Activated naive CD4-positive, alpha-beta T cell treated with anti-CD3 and anti-CD28 coated beads, Interleukin-2, amount 10 ng/mL, durations not matched to agents 7 days and 5 days (primary cell): ENCODE results near the gene DGKD.

Source experiments
- CTCF ChIA-PET: fragments of 350-600 bp; sonication (Branson Sonifier 250); formaldehyde crosslinking; loops from one replicate; lab custom pipeline; 2021; ENCODE audit warnings: antibody characterized with exemption; lab: Charles Lee
- DNase-seq: peaks from one replicate; pipeline ENCODE4 v3.0.0-alpha.2; 2020
- H3K27ac Mint-ChIP-seq: one replicate; pipeline ENCODE4 v1.8.0; 2021; ENCODE audit warnings: mild to moderate bottlenecking, moderate library complexity, mixed read lengths
- H3K27me3 Mint-ChIP-seq: one replicate; pipeline ENCODE4 v1.8.0; 2021; ENCODE audit warnings: mild to moderate bottlenecking, mixed read lengths
- H3K36me3 Mint-ChIP-seq: one replicate; pipeline ENCODE4 v1.8.0; 2021; ENCODE audit warnings: mixed read lengths
- H3K4me1 Mint-ChIP-seq: one replicate; pipeline ENCODE4 v1.8.0; 2021; ENCODE audit warnings: mixed read lengths
- H3K4me3 Mint-ChIP-seq: one replicate; pipeline ENCODE4 v1.8.0; 2021; ENCODE audit warnings: mild to moderate bottlenecking, moderate library complexity, mixed read lengths
- H3K9me3 Mint-ChIP-seq: one replicate; pipeline ENCODE4 v1.8.0; 2021; ENCODE audit warnings: mixed read lengths

The DGKD gene

DNA sequence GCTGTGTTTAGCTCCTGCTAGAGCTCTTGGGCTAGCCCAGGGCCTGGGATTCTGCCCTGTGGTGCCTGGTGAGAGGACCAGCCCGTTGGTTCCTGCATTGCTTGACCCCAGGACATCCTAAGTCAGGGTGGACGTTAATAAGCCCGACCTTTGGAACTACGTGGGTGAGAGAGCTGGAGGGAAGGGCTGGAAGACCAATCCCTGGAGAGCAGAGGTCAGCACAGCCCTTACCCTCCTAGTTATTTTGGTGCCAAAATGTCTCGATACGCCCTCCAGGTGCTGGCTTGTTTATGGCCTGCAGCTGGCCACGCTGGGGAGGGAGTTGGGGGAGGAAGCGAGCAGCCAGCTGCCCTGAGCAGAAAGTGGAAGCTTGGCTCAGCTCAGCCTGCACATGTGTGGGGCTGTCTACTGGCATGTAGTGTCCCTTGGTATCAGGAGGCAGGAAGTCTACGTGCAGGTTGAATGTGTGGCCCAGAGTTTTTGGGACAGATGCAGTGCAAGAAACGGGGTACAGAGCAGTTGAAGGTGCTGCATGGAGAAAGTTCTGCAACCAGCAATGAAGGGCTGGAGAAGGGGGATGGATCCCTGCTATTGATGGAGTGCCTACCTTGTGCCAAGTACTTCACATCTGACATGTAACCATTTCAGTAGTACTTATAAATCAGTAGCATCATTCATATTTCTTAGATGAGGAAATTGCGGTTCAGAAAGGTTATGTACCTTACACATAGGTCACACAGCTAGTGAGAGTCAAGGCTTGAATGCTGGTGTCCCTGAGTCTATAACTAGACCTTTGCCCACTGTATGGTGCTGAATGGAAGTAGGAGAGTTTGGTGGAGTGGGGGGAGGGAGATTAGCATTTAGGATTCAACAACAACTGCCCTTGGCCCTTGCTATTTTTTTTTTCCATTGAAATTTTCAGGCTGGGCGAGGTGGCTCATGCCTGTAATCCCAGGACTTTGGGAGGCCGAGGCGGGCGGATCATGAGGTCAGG, 5.0 kb upstream of the DGKD start:
- Mint-ChIP-seq H3K36me3 (peaks cover 6% of the 10 kb centered on the region), H3K9me3 (no peaks in the 10 kb centered on the region), H3K4me3 (no peak overlapping the region), H3K4me1 (peaks cover 49% of the 10 kb centered on the region), H3K27me3 (peaks cover 50% of the 10 kb centered on the region), H3K27ac (peak overlapping the region; percentile 2)
- DNase-seq, result no peak
- CTCF ChIA-PET, result interaction anchor here (0.7 to 1.4 kb wide), 2 partner anchors 12 to 32 kb away, joined by 3 read pairs; no protein-coding TSS in a partner anchor

DNA sequence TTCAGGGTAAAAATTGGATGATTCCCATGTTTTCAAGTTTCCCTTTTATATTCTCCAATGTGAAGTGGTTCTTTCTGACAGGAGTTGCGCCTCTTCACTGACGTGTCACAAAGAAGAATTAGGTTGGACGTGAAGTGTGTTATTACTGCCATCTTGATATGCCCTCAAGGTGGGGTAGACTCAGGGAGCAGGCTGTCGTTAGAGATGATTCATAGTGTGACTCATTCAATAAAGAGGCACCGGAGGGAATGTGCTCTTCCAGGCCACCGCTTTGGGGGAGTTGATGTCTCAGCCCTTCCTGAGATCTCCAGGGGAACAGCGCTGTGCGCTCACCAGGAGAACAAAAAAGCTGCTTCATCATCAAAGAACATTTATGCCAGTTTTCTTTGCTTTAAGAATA, 3.6 kb upstream of the DGKD start:
- Mint-ChIP-seq H3K27ac (no peak overlapping the region), H3K4me1 (peaks cover 55% of the 10 kb centered on the region), H3K4me3 (no peak overlapping the region), H3K36me3 (peaks cover 12% of the 10 kb centered on the region), H3K27me3 (peaks cover 46% of the 10 kb centered on the region), H3K9me3 (no peaks in the 10 kb centered on the region)
- DNase-seq, result no peak
- CTCF ChIA-PET, result no interaction called here

DNA sequence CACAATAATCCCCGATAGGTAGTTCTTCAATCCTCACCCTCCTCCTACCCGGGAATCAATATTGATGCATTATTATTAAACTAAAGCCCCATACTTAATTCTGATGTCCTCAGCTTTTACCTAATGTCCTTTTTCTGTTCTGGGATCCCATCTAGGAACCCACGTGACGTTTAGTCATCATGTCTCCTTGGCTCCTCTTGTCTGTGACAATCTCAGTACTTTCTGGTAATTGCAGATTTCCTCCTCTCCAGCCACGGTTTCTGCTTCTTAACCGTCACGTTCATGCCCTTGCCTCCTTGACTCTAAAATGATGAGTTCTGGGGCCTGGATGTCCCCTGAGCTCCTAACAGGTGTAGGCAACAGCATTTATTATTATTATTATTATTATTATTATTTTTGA, 2.9 kb upstream of the DGKD start:
- Mint-ChIP-seq H3K4me3 (no peak overlapping the region), H3K4me1 (peaks cover 62% of the 10 kb centered on the region), H3K27ac (no peak overlapping the region), H3K36me3 (peaks cover 19% of the 10 kb centered on the region), H3K27me3 (peaks cover 43% of the 10 kb centered on the region), H3K9me3 (no peaks in the 10 kb centered on the region)
- DNase-seq, result no peak
- CTCF ChIA-PET, result no interaction called here

DNA sequence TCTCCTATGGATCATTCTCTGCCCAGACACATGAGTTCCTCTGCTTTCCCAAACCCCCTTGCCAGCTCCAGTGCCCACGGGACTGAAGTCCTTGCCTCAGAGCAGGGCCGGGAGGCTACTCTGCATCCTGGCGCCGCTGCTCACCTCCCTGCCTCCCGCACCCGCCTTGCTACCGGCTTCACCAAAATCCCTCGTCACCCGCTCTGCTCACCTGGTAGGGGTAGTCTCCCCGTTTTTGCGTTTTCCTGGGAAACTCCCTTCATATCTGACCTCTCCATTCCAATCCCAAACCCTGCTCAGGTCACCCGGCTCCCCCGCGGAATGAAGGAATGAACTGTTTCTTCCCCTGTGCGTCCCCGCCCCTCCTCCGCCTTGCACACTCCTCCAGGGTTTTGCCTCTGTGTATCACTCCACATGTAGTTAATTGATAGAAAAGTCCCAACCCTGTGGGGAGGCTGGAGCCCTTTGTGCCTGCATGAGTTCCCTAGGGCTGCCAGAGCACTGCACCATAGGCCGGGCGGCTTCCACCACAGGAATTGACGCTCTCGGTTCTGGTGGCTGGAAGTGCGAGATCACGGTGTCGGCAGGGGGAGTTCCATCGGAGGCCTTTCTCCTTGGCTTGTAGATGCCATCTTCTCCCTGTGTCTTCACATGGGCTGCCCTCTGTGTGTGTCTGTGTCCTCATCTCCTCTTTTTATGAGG, 2.0 kb upstream of the DGKD start:
- Mint-ChIP-seq H3K4me3 (no peak overlapping the region), H3K9me3 (no peaks in the 10 kb centered on the region), H3K36me3 (peaks cover 28% of the 10 kb centered on the region), H3K27me3 (peaks cover 38% of the 10 kb centered on the region), H3K4me1 (peaks cover 71% of the 10 kb centered on the region), H3K27ac (no peak overlapping the region)
- no peak for DNase-seq
- CTCF ChIA-PET, result no interaction called here

DNA sequence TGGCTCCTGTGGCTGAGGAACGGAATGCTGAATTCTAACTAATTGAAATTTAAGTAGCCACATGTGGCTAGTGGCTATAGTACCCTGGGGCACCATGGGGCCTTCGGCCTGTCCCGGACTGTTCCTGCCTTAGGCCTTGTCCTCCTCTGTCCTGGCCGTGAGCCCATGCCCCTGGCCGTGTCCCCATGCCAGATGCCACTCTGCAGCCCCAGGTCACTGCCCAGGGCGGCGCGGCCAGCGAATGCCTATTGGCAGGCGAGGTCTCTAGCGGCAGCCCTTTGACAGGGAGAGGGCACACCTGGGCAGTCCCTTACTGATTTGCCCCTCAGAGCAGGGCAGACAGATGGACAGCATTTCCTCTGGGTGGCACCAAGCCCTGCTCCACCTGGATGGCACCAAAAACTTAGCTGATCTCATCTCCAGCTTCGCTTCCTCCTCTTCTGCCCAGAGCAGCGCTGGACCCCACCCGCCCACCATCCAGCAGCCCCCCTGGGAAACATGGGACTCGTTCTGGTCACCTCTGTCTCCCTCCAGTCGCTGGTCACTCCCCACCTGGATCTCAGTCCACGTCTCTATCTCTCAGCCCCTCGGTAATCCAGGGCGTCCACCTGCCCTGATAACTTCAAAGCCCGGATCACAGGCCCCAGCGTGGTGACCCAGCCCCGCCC, 1.1 kb upstream of the DGKD start:
- no peak for DNase-seq
- Mint-ChIP-seq H3K27me3 (peaks cover 29% of the 10 kb centered on the region), H3K9me3 (no peaks in the 10 kb centered on the region), H3K4me3 (peak overlapping the region; percentile 73), H3K27ac (peak overlapping the region; percentile 83), H3K4me1 (peaks cover 76% of the 10 kb centered on the region), H3K36me3 (peaks cover 34% of the 10 kb centered on the region)
- CTCF ChIA-PET, result interaction anchor here (0.6 to 1.8 kb wide), 11 partner anchors 10 to 90 kb away, joined by 3 to 11 read pairs (median 3); no protein-coding TSS in a partner anchor

DNA sequence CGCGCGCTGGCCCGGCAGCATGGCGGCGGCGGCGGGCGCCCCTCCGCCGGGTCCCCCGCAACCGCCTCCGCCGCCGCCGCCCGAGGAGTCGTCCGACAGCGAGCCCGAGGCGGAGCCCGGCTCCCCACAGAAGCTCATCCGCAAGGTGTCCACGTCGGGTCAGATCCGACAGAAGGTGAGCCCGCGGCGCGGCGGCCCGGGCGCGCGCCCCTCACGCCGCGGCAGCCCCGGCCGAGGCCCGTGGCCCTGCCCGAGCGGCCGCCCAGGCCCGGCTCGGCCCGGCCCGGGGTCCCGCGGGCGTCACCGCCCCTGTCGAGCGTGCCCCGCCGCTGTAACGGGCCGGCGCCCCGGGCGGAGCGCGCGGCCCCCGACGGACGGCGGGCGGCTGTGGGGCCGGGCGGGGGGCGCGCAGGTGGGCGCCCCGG, 218 bp downstream of the DGKD start:
- Mint-ChIP-seq H3K27ac (no peak overlapping the region), H3K27me3 (peaks cover 18% of the 10 kb centered on the region), H3K4me3 (no peak overlapping the region), H3K9me3 (no peaks in the 10 kb centered on the region), H3K4me1 (peaks cover 78% of the 10 kb centered on the region), H3K36me3 (peaks cover 45% of the 10 kb centered on the region)
- CTCF ChIA-PET, result interaction anchor here (1.0 to 1.8 kb wide), 5 partner anchors 12 to 86 kb away, joined by 3 to 11 read pairs (median 4); no protein-coding TSS in a partner anchor
- DNase-seq, result no peak

DNA sequence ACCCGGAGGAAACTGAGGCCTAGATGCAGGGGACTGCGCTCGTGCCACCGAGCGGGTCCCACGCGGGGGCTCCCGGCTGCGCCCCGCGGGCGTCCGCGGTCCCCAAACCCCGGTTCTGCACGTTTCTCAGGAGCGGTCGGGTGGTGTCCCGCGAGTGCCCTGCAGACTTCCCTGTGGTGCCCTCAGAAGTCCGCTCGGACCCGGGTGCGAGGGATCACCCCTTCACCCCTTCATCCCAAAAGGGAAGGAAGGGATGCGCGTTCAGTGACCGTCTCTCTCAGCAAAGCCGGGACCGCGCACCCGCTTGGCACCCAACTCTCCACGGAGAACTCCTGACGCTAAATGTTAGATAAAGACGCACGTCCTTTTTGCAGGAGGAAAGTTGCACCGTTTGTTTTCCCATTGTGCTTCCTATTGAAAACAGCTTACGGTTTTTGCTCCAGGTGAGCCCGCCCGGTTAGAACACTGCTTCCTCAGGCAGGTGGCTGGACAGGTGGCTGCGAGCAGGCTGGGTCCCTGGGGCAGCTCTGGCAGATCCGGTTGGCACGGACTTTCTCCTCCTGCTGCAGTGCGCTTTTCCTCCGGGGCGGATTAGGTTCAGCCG, 779 bp downstream of the DGKD start:
- Mint-ChIP-seq H3K9me3 (no peaks in the 10 kb centered on the region), H3K36me3 (peaks cover 50% of the 10 kb centered on the region), H3K27me3 (peaks cover 18% of the 10 kb centered on the region), H3K27ac (peak overlapping the region; percentile 13), H3K4me3 (peak overlapping the region; percentile 81), H3K4me1 (peaks cover 82% of the 10 kb centered on the region)
- CTCF ChIA-PET, result interaction anchor here (1.4 to 1.8 kb wide), 2 partner anchors 23 to 24 kb away, joined by 4 to 11 read pairs; no protein-coding TSS in a partner anchor
- peak; percentile 36 for DNase-seq

DNA sequence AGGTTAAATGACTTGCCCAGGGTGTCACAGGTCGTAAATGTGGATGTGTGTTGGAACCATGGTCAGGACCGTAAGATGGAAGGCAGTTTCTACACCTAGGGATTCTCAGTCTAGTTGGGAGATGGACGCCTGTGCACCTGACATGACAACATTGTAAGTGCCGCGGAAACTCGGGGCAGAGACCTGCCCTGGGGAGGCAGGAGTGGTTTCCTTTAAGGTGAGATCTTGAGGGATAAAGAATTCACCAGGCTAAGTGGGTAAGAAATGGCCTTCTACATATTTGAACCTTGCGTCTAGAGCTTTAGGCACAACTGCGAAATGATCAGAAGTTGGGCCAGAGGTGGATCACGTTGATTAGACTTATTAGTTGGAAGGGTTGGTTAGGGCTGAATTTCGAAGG, 1.6 kb downstream of the DGKD start:
- CTCF ChIA-PET, result interaction anchor here (0.6 to 1.4 kb wide), 2 partner anchors 15 to 25 kb away, joined by 3 to 4 read pairs; no protein-coding TSS in a partner anchor
- DNase-seq, result no peak
- Mint-ChIP-seq H3K27ac (peak overlapping the region; percentile 53), H3K4me3 (peak overlapping the region; percentile 81), H3K4me1 (peaks cover 73% of the 10 kb centered on the region), H3K27me3 (peaks cover 18% of the 10 kb centered on the region), H3K9me3 (no peaks in the 10 kb centered on the region), H3K36me3 (peaks cover 53% of the 10 kb centered on the region)

DNA sequence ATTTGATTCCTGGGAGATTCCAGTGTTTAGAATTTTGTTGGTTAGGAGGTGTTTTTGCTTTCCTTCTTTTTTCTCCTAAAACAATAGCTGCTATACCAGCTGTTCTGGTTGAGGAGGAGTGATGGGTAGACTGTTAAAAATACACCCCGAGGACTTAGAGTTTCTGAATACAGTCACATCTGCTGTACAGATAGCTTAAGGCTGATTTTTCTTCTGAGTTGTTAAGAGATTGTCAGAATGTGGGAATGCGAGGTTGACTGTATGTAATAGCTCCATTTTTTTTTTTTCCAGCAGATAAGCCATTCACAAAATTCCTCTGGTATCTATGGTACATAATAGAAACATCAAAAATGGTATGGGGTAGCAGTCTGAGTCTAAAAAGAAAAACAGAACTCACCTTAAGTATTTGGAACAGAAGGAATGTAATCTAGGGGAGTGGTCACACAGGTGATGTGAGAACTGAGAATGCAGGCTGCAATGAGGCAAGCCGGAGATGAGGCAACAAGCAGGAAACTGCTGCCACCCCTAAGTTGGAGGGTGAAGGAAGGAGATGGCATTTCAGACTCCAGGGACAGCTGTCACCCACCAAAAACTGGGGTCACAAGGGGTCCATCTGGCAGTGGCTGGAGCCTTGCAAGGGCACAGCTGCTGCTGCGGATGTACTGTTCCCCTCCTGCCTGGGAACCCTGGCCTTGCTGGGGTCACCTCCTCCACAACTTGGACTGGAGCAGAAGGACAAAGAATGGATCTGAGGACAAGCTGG, 2.4 kb downstream of the DGKD start:
- CTCF ChIA-PET, result interaction anchor here (0.6 to 1.4 kb wide), 6 partner anchors 14 to 91 kb away, joined by 3 to 4 read pairs (median 4); no protein-coding TSS in a partner anchor
- peak overlapping the region; percentile 81 for H3K4me3 Mint-ChIP-seq
- H3K9me3 Mint-ChIP-seq, result no peaks in the 10 kb centered on the region
- DNase-seq, result no peak
- peaks cover 71% of the 10 kb centered on the region for H3K4me1 Mint-ChIP-seq
- H3K27me3 Mint-ChIP-seq, result peaks cover 18% of the 10 kb centered on the region
- peaks cover 58% of the 10 kb centered on the region for H3K36me3 Mint-ChIP-seq
- no peak overlapping the region for H3K27ac Mint-ChIP-seq

DNA sequence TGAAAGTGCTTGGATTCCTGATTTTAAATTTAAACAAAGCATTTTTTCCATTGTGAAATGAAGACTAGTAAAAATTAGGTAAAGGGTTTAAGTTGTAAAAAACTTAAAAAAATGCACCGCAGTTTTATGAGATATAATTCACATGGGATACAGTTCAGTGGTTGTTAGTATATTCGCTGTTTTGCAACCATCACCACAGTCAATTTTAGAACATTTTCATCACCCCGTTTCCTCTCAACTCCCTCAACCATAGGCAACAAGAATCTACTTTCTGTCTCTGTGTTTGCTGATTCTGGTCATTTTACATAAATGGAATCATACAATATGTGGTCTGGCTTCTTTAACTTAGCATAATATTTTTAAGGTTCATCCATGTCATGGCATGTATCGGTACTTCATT, 4.0 kb downstream of the DGKD start:
- H3K4me3 Mint-ChIP-seq, result no peak overlapping the region
- H3K9me3 Mint-ChIP-seq, result no peaks in the 10 kb centered on the region
- H3K36me3 Mint-ChIP-seq, result peaks cover 65% of the 10 kb centered on the region
- no peak overlapping the region for H3K27ac Mint-ChIP-seq
- DNase-seq, result no peak
- H3K4me1 Mint-ChIP-seq, result peaks cover 58% of the 10 kb centered on the region
- CTCF ChIA-PET, result interaction anchor here (1.3 kb wide), 1 partner anchor 85 kb away, joined by 4 read pairs; no protein-coding TSS in a partner anchor
- H3K27me3 Mint-ChIP-seq, result peaks cover 10% of the 10 kb centered on the region

DNA sequence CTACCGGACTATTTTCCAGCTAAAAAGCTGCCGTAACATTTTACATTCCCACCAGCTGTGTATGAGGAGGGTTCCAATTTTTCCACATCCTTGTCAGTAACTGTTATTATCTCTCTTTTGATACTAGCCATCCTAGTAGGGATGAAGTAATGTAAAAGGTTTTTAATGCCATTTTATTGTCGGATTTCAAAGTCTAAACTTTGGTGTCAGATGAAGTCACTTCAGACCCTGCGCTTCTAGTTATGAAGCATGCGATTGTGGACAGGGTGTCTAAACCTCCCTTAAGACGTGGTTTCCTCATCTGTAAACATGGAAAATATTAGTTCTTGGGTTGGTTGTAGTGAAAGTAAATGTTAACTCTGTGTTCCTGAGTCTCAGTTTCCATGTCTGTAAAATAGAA, 4.7 kb downstream of the DGKD start:
- Mint-ChIP-seq H3K27me3 (peaks cover 4% of the 10 kb centered on the region), H3K36me3 (peaks cover 66% of the 10 kb centered on the region), H3K4me3 (no peak overlapping the region), H3K27ac (no peak overlapping the region), H3K9me3 (no peaks in the 10 kb centered on the region), H3K4me1 (peaks cover 54% of the 10 kb centered on the region)
- DNase-seq, result no peak
- CTCF ChIA-PET, result no interaction called here

DNA sequence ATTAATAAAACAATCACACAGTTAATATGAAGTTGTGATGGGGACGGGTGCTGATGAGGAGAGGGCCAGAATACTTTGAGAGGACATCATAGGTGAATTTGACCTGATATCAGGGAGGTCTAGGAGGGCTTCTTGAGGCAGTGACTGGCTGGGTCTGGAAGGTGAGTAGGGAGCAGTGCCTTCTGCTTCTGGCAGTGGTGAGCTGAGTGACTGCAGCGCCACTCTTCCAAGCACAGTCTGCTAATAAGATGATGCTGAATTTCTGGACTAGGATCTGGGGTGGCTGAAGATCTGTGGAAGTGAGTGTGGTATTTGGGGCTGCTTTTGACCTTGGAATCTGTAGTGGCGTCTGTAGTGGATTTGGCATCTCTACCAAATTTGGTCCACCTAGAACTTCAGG, 5.5 kb downstream of the DGKD start:
- peaks cover 57% of the 10 kb centered on the region for H3K4me1 Mint-ChIP-seq
- peaks cover 69% of the 10 kb centered on the region for H3K36me3 Mint-ChIP-seq
- H3K27me3 Mint-ChIP-seq, result peaks cover 3% of the 10 kb centered on the region
- CTCF ChIA-PET, result no interaction called here
- no peaks in the 10 kb centered on the region for H3K9me3 Mint-ChIP-seq
- DNase-seq, result no peak
- no peak overlapping the region for H3K27ac Mint-ChIP-seq
- no peak overlapping the region for H3K4me3 Mint-ChIP-seq

DNA sequence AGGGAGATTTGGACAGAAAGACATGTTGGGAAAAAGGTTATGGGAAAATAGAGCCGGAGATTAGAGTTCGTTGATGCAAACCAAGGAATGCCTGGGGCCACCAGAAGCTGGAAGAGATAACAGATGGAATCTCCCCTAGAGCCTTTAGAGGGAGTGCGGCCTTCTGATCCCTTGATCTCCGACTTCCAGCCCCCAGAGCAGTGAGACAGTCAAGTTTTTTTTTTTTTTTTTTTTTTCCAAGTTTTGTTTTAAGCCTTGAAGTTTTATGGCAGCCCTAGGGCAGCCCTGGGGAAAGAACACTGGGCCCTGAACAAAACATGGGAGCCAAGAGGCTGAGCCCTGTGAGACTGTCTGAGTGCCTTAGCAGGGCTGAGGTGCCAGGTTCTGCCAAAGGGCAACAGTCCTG, 6.5 kb downstream of the DGKD start:
- CTCF ChIA-PET, result no interaction called here
- peaks cover 64% of the 10 kb centered on the region for H3K36me3 Mint-ChIP-seq
- H3K27me3 Mint-ChIP-seq, result no peaks in the 10 kb centered on the region
- H3K9me3 Mint-ChIP-seq, result no peaks in the 10 kb centered on the region
- no peak overlapping the region for H3K27ac Mint-ChIP-seq
- DNase-seq, result no peak
- peaks cover 52% of the 10 kb centered on the region for H3K4me1 Mint-ChIP-seq
- H3K4me3 Mint-ChIP-seq, result no peak overlapping the region
